Body of pancreas (tissue), 4 donors: ENCODE measurements around the gene LAP3.

Experiments used
- POLR2A ChIP-seq, 3 donors: fragments of 450-650 bp; IDR thresholded peaks; one replicate each; pipeline ENCODE4 v1.6.1; 2016; ENCODE audit warnings: antibody characterized with exemption in 3 of 3, mild to moderate bottlenecking in 2 of 3
- TF ChIP-seq, protein P1 (sequence below), 7 experiments: fragments of 450-650 bp in 4 of 7; fragments of 200-600 bp in 3 of 7; sonication (generic) in 3 of 7; IDR thresholded peaks; one replicate each; pipeline ENCODE4 v1.5.1; 2016 to 2019; ENCODE audit warnings: antibody characterized with exemption in 7 of 7

DNA sequence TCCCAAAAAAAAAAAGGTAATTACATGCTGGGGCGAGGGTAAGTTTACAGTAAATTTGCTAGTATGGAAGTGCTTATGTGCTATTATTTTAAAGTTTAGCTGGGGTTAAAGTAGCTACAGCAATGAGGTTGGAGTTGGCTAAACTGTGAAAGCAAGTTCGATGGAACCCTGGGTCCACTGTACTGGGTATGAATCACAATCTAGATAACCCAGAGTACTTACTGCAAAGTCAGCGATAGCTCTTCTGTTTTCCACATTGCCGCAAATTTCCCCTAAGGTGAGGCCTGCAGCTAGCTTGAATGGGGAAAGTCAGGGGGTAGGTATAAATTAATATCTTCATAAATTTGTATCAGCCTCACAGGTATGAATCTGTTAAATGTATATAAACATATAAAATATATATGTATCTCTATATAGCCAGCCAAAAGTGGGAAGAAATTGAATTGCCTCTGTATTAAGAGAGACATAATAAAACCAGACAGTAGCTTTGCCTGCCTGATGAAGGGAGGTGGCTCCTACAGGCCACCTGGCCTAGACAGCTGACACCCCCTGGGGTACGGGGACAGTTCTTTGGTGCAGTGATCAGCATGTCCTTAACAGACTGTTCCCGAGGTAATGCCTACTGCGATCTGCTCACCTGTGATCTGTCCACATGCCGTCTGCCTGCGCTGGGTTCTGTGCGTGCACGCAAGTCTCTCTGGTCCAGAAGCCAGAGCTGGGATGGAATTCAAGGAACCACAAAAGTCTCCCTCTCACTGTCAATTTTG, 31.4 kb upstream of the LAP3 start:
- no peak for TF ChIP-seq POLR2A (IDR thresholded peaks at IDR 0.05)
- TF ChIP-seq, protein P1, sequence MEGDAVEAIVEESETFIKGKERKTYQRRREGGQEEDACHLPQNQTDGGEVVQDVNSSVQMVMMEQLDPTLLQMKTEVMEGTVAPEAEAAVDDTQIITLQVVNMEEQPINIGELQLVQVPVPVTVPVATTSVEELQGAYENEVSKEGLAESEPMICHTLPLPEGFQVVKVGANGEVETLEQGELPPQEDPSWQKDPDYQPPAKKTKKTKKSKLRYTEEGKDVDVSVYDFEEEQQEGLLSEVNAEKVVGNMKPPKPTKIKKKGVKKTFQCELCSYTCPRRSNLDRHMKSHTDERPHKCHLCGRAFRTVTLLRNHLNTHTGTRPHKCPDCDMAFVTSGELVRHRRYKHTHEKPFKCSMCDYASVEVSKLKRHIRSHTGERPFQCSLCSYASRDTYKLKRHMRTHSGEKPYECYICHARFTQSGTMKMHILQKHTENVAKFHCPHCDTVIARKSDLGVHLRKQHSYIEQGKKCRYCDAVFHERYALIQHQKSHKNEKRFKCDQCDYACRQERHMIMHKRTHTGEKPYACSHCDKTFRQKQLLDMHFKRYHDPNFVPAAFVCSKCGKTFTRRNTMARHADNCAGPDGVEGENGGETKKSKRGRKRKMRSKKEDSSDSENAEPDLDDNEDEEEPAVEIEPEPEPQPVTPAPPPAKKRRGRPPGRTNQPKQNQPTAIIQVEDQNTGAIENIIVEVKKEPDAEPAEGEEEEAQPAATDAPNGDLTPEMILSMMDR (IDR thresholded peaks at IDR 0.05) = no peak
